Adipocyte (in vitro differentiated cells): ENCODE data around the gene POU2F3.
A peak's percentile ranks its signal among the peaks of the same experiment; 100 is the strongest.

Experiments used
- DNase-seq: peaks from one replicate; pipeline ENCODE4 v3.0.0-alpha.2; 2015; ENCODE audit warnings: low read depth
- H3K27me3 ChIP-seq: replicated peaks from 2 replicates; pipeline ENCODE4 v1.7.0; 2013; ENCODE audit warnings: mild to moderate bottlenecking, low read length, moderate library complexity; ENCODE audit not compliant: control insufficient read depth, insufficient read depth
- H3K36me3 ChIP-seq: 2 replicates; pipeline ENCODE4 v1.7.0; 2013; ENCODE audit warnings: low read length, mild to moderate bottlenecking, moderate library complexity; ENCODE audit not compliant: control insufficient read depth, insufficient read depth, severe bottlenecking
- H3K4me1 ChIP-seq: 2 replicates; pipeline ENCODE4 v1.7.0; 2013; ENCODE audit warnings: mild to moderate bottlenecking, low read length, moderate library complexity; ENCODE audit not compliant: control insufficient read depth, insufficient read depth
- H3K4me3 ChIP-seq: 2 replicates; pipeline ENCODE4 v1.7.0; 2013; ENCODE audit warnings: mild to moderate bottlenecking, low read length, moderate library complexity
- H3K9ac ChIP-seq: 2 replicates; pipeline ENCODE4 v1.7.0; 2013; ENCODE audit warnings: mild to moderate bottlenecking, low read length, moderate library complexity
- H3K9me3 ChIP-seq: 2 replicates; pipeline ENCODE4 v1.7.0; 2013; ENCODE audit warnings: mild to moderate bottlenecking, low read length, moderate library complexity; ENCODE audit not compliant: control insufficient read depth

The POU2F3 gene

DNA sequence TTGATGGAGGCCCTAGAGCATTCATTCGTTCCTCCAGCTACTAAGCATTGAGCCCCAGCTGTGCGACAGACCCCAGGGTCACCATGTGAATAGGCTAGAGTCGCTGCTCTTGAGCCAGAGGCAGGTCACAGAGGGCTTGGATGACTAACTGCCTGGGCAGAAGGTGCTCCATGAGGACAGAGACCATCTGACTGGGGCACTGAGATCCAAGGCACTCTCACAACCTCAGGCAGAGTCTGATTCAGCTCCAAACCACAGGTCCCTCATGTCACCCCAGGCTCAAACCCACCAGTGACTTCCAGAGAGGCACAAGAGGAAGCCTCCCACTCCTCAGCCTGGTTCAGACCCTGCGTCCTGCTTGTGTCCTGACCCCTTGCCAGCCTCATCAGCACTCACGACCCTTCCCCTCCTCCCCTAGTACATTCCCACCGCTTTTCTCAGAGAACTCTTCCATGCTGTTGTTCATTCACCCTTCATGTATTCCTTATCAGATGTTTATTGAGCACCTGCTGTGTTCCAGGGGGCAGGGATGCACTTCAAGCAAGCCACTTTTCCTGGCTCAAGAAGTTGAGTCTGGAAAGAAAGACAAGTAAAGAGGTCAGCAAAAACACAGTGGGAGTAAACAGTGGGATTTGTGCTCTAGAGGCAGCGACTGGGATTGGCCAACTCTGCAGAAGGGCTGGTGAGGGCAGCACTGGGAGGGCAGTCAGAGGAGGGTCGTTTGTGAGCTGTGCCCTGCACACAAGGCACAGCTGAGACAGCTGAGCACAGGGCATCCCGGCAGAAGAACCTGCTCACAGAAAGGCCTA, 19.8 kb upstream of the POU2F3 start:
- DNase-seq, result no peak
- H3K9ac ChIP-seq, result peak overlapping the region; percentile 39
- no peak overlapping the region for H3K4me3 ChIP-seq
- H3K4me1 ChIP-seq, result peaks cover 84% of the 10 kb centered on the region
- H3K27me3 ChIP-seq, result no peaks in the 10 kb centered on the region
- peaks cover 22% of the 10 kb centered on the region for H3K36me3 ChIP-seq
- H3K9me3 ChIP-seq, result no peaks in the 10 kb centered on the region

GRCh38 chr11:120220747-120221037, 19.2 kb upstream of the POU2F3 start:
- Histone ChIP-seq H3K9ac (no peak overlapping the region), H3K27me3 (no peaks in the 10 kb centered on the region), H3K4me3 (no peak overlapping the region), H3K4me1 (peaks cover 83% of the 10 kb centered on the region), H3K36me3 (peaks cover 22% of the 10 kb centered on the region), H3K9me3 (no peaks in the 10 kb centered on the region)
- no peak for DNase-seq

- peaks cover 77% of the 10 kb centered on the region for H3K4me1 ChIP-seq
- H3K4me3 ChIP-seq, result no peak overlapping the region
- no peaks in the 10 kb centered on the region for H3K9me3 ChIP-seq
- no peak for DNase-seq
- H3K27me3 ChIP-seq, result no peaks in the 10 kb centered on the region
- H3K36me3 ChIP-seq, result peaks cover 26% of the 10 kb centered on the region
- H3K9ac ChIP-seq, result peak overlapping the region; percentile 47
These were observed 18.7 kb upstream of the POU2F3 start for GRCh38 chr11:120221115-120221752.

DNA sequence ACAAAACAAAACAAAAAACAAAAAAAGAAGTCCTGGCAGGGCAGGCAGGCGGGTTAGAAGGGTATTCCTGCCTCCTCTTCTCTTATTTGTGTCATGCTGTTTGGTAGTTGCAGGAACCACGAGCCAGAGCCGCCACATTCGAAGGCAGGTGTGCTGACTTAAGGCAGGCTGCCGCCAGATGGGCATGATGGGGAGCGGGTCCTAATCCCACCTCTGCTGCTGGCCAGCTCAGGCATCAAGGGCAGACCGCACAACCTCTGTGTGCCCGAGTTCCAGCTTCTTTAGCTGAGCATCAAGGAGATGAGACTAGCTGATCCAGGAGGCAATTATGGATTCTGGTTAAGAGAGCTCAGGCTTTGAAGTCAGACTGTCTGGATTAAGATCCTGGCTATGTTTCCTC, 17.0 kb upstream of the POU2F3 start:
- H3K9me3 ChIP-seq, result no peaks in the 10 kb centered on the region
- H3K4me1 ChIP-seq, result peaks cover 61% of the 10 kb centered on the region
- no peak for DNase-seq
- H3K27me3 ChIP-seq, result no peaks in the 10 kb centered on the region
- H3K9ac ChIP-seq, result no peak overlapping the region
- peaks cover 40% of the 10 kb centered on the region for H3K36me3 ChIP-seq
- no peak overlapping the region for H3K4me3 ChIP-seq

DNA sequence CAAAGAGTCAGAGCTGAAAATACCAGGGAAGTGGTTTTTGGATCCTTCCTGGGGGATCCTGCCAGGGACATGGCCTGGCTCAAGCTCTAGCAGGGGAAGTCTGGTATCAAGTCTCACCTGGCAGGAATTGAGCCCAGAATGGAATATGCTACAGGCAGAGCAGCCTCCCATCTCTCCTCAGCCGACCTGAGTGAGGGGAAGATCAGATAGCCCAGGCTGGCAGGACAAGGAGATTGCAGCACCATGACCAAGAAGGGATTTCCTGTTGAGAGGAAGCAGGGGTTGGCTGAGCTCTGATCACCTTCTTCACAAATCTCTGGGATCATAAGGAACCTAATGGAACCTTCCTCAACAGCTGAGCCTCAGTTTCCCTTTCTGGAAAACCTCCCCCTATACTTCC, 16.1 kb upstream of the POU2F3 start:
- peaks cover 49% of the 10 kb centered on the region for H3K36me3 ChIP-seq
- no peaks in the 10 kb centered on the region for H3K9me3 ChIP-seq
- no peak overlapping the region for H3K4me3 ChIP-seq
- no peak for DNase-seq
- H3K4me1 ChIP-seq, result peaks cover 53% of the 10 kb centered on the region
- H3K9ac ChIP-seq, result no peak overlapping the region
- no peaks in the 10 kb centered on the region for H3K27me3 ChIP-seq

- Histone ChIP-seq H3K9ac (peak overlapping the region; percentile 1), H3K36me3 (peaks cover 54% of the 10 kb centered on the region), H3K27me3 (no peaks in the 10 kb centered on the region), H3K4me3 (no peak overlapping the region), H3K9me3 (no peaks in the 10 kb centered on the region), H3K4me1 (peaks cover 47% of the 10 kb centered on the region)
- DNase-seq, result no peak
These were observed 15.6 kb upstream of the POU2F3 start for GRCh38 chr11:120224361-120224760.

DNA sequence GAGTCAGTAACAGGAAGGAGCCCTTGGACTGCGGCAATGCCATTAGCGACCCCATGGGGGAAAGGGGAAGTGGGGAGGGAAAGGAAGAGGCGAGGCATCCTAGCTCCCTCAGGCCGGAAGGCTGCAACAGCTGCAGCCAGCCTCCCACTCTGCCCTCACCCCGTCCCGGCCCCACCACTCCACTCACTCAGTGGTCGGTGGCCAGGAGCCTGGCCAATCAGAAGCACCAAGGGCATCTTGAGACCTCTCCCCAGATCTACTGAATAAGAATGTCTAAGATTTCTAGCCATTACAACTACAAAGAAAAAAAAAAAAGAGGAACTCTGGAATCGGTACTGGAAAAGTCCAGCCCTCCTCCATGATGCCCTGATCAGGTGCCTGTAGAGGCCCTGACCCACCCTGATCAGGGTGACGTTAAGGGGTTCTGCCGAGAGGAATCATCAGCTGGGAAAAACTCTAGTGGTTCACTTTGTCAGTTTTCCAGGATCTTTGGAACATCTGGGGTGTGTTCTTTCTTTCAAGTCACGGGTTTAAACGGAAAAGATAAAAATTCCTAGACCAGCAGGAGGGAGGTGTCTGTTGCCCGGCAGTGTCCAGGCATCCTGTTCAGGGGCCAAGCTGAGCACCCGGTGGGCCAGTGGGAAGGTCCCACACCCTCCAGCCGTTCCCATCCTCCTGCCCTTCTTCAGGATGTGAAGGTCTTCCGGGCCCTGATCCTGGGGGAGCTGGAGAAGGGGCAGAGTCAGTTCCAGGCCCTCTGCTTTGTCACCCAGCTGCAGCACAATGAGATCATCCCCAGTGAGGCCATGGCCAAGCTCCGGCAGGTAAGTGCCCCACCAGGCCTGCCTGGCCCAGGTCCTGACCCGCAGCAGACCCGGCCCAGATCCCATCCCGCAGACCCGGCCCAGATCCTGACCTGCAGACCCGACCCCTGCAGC, 14.7 kb upstream of the POU2F3 start:
- Histone ChIP-seq H3K9me3 (no peaks in the 10 kb centered on the region), H3K4me3 (no peak overlapping the region), H3K4me1 (peaks cover 38% of the 10 kb centered on the region), H3K36me3 (peaks cover 63% of the 10 kb centered on the region), H3K27me3 (no peaks in the 10 kb centered on the region), H3K9ac (peak overlapping the region; percentile 1)
- DNase-seq, result no peak

DNA sequence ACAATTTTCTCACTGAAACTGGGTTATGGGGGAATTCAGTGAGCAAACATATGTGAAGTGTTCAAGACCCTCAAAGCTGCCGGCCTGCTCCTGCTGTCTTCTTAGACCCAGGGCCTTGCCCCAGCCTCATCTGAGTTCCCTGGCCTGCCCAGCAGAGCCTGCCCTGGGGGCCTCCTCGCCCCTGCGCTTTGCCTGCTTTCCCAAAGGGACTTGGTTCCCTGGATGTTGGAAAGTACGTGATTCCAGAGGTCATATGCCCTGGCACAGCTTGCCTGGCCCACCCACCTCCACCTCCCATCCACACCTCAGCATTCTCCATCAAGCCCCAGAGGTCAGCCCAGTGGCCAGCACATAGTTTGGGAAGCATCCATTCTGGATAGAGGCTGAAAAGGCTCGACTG, 13.7 kb upstream of the POU2F3 start:
- Histone ChIP-seq H3K4me1 (peaks cover 28% of the 10 kb centered on the region), H3K27me3 (no peaks in the 10 kb centered on the region), H3K9ac (peak overlapping the region; percentile 41), H3K36me3 (peaks cover 65% of the 10 kb centered on the region), H3K4me3 (no peak overlapping the region), H3K9me3 (no peaks in the 10 kb centered on the region)
- DNase-seq, result no peak

DNA sequence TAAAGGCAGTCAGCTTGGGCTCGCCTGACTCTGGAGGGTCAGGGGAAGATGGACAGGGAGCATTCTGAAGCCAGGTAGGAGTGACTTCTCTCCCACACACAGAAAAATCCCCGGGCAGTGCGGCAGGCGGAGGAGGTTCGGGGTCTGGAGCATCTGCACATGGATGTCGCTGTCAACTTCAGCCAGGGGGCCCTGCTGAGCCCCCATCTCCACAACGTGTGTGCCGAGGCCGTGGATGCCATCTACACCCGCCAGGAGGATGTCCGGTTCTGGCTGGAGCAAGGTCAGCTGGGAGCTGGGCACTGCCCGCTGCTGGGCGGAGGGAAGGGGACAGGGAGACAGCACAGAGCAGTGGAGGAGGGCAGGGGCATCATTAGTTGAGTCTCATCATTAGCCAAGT, 13.2 kb upstream of the POU2F3 start:
- Histone ChIP-seq H3K36me3 (peaks cover 65% of the 10 kb centered on the region), H3K4me3 (no peak overlapping the region), H3K4me1 (peaks cover 23% of the 10 kb centered on the region), H3K27me3 (no peaks in the 10 kb centered on the region), H3K9me3 (no peaks in the 10 kb centered on the region), H3K9ac (peak overlapping the region; percentile 41)
- DNase-seq, result no peak

- Histone ChIP-seq H3K27me3 (no peaks in the 10 kb centered on the region), H3K4me3 (no peak overlapping the region), H3K9ac (no peak overlapping the region), H3K4me1 (peaks cover 19% of the 10 kb centered on the region), H3K9me3 (no peaks in the 10 kb centered on the region), H3K36me3 (peaks cover 65% of the 10 kb centered on the region)
- DNase-seq, result no peak
These were observed 12.6 kb upstream of the POU2F3 start for GRCh38 chr11:120227228-120227852.
